H1 (cell line): ENCODE measurements around the gene TDRD15. TPM values are rescaled to one million over a fixed set of nuclear protein-coding genes. Genes with fewer than 3 reads are reported as not detected.

Experiments
- CHD7 ChIP-seq: fragments of 300-600 bp; sonication (generic); IDR thresholded peaks from 2 replicates; pipeline ENCODE4 v1.7.1; 2012; ENCODE audit warnings: low read length, moderate library complexity, mild to moderate bottlenecking, inconsistent platforms; ENCODE audit not compliant: insufficient replicate concordance
- polyA plus RNA-seq, 7 experiments: library from polyadenylated mRNA; depleted of rRNA in 3 of 7; stranded (reverse) in 5 of 7; unstranded in 2 of 7; fragments of >200 nt in 5 of 7; fragments of 200-250 nt in 2 of 7; gene quantifications; 1 replicate in 5 of 7; 2 replicates in 1 of 7; 4 replicates in 1 of 7; pipeline versions ENCODE4 v1.2.1 to v1.2.3, GENCODE V29; 2011 to 2013; ENCODE audit warnings: missing spikeins in 2 of 7, mixed read lengths in 2 of 7
- total RNA-seq: library from RNA; stranded (reverse); fragmentation: NEBNext Ultra II Directional; extraction: Animal tissue kit (Norgen Biotek cat#: 25700); gene quantifications from 2 replicates; pipeline ENCODE4 v1.2.1, GENCODE V29; 2021

TDRD15 gene
- total and polyA plus RNA-seq, 2 of the 8 experiments (the other 6 are each of a cell fraction or from before 2014, with no cell fraction given): not detected

- TF ChIP-seq CHD7: no peak
Observed at GRCh38 chr2:21104030-21104660, 19.6 kb upstream of the TDRD15 start (continued).
